GM12878 (cell line): ENCODE data around the gene DMD. TPM values are rescaled to one million over a fixed set of nuclear protein-coding genes. Genes with fewer than 3 reads are reported as not detected.

ENCODE experiments used
- ATAC-seq: fragments of 200-7000 bp; cut with Tn5 transposase; 3 replicates; pipeline ENCODE4 v1.9.1; 2020; ENCODE audit warnings: mild to moderate bottlenecking, moderate library complexity
- BruUV-seq: library from RNA; stranded (reverse); fragments of 400-500 nt; replicated peaks from 2 replicates; lab custom pipeline; 2021; lab: Mats Ljungman, UMichigan
- CTCF ChIA-PET: fragments of 300-600 bp; sonication (Branson Sonifier 250); formaldehyde crosslinking; extraction: SDS; loops from one replicate; lab custom pipeline; 2021; ENCODE audit warnings: inconsistent platforms; lab: Yijun Ruan, JAX
- POLR2A ChIA-PET: fragments of 350-600 bp; formaldehyde crosslinking; extraction: SDS; loops from one replicate; lab custom pipeline; 2021; ENCODE audit warnings: inconsistent platforms; lab: Charles Lee
- RAD21 ChIA-PET: fragments of 300-600 bp; sonication (Branson Sonifier 250); formaldehyde crosslinking; loops from one replicate; lab custom pipeline; 2023; ENCODE audit warnings: antibody characterized with exemption; ENCODE audit not compliant: unreplicated experiment; lab: Charles Lee
- SMC1A ChIA-PET: fragments of 300-600 bp; sonication (Branson Sonifier 250); formaldehyde crosslinking; loops from one replicate; lab custom pipeline; 2023; ENCODE audit not compliant: unreplicated experiment, uncharacterized antibody; lab: Charles Lee
- DNase-seq: peaks from one replicate; pipeline ENCODE4 v3.0.0-alpha.2; 2011; ENCODE audit warnings: low read depth, low spot score
- FAIRE-seq: peaks from 3 replicates; lab custom pipeline; 2011; peaks lifted over from hg19 to GRCh38; lab: Jason Lieb, UNC
- H2AFZ ChIP-seq: 2 replicates; pipeline ENCODE4 v1.6.0; 2011; ENCODE audit warnings: low read depth, low read length, control low read depth; ENCODE audit not compliant: control insufficient read depth
- H3K27ac ChIP-seq: 2 replicates; pipeline ENCODE4 v1.5.1; 2011; ENCODE audit warnings: control low read depth; ENCODE audit not compliant: control insufficient read depth, insufficient read depth
- H3K27me3 ChIP-seq, 2 experiments: replicated peaks in 1 of 2; 2 replicates each; pipeline versions ENCODE4 v1.6.0 to v1.6.1; 2011; ENCODE audit warnings: low read length in 1 of 2; ENCODE audit not compliant: control insufficient read depth in 2 of 2, insufficient read depth in 2 of 2
- H3K36me3 ChIP-seq, 2 experiments: 2 replicates each; pipeline ENCODE4 v1.5.1; 2011; ENCODE audit warnings: low read length in 1 of 2; ENCODE audit not compliant: control insufficient read depth in 2 of 2, insufficient read depth in 2 of 2
- H3K4me1 ChIP-seq: 2 replicates; pipeline ENCODE4 v1.6.1; 2011; ENCODE audit warnings: mild to moderate bottlenecking, low read length, moderate library complexity, mixed read lengths; ENCODE audit not compliant: control insufficient read depth, insufficient read depth
- H3K4me2 ChIP-seq: 2 replicates; pipeline ENCODE4 v1.6.0; 2011; ENCODE audit warnings: control low read depth; ENCODE audit not compliant: control insufficient read depth, insufficient read depth
- H3K4me3 ChIP-seq: fragments of 200-600 bp; sonication (generic); 2 replicates; pipeline ENCODE4 v1.5.1; 2016
- H3K79me2 ChIP-seq: 2 replicates; pipeline ENCODE4 v1.6.0; 2011; ENCODE audit warnings: low read length; ENCODE audit not compliant: control insufficient read depth, insufficient read depth
- H3K9ac ChIP-seq: 2 replicates; pipeline ENCODE4 v1.8.0; 2011; ENCODE audit warnings: low read length, control low read depth, mixed read lengths; ENCODE audit not compliant: control insufficient read depth, insufficient read depth
- H3K9me3 ChIP-seq: replicated peaks from 3 replicates; pipeline ENCODE4 v1.5.1; 2011; ENCODE audit warnings: mild to moderate bottlenecking, low read length; ENCODE audit not compliant: control insufficient read depth, insufficient read depth
- H4K20me1 ChIP-seq: 2 replicates; pipeline ENCODE4 v1.6.0; 2011; ENCODE audit not compliant: control insufficient read depth, insufficient read depth
- BCL11A ChIP-seq: IDR thresholded peaks from 2 replicates; pipeline ENCODE4 v1.6.1; 2011; ENCODE audit warnings: low read depth, low read length
- BHLHE40 ChIP-seq, 2 experiments: fragments of 450-650 bp in 1 of 2; IDR thresholded peaks; 2 replicates each; pipeline ENCODE4 v1.6.1; 2011 to 2017; ENCODE audit warnings: low read depth in 2 of 2, borderline replicate concordance in 1 of 2, improper control_type of control experiment in 1 of 2, low read length in 1 of 2, mild to moderate bottlenecking in 1 of 2
- BRCA1 ChIP-seq: IDR thresholded peaks from 2 replicates; pipeline ENCODE4 v1.6.1; 2011; ENCODE audit warnings: low read depth, low read length, improper control_type of control experiment
- CBFB ChIP-seq: IDR thresholded peaks from 2 replicates; pipeline ENCODE4 v1.6.1; 2016; ENCODE audit warnings: antibody characterized with exemption, low read depth
- IKZF1 ChIP-seq: fragments of 450-650 bp; conservative IDR thresholded peaks from 2 replicates; pipeline ENCODE4 v1.6.1; 2017; ENCODE audit warnings: antibody characterized with exemption, mild to moderate bottlenecking
- MEF2A ChIP-seq: IDR thresholded peaks from 2 replicates; pipeline ENCODE4 v1.6.1; 2011; ENCODE audit warnings: low read depth, mild to moderate bottlenecking, low read length, moderate library complexity; ENCODE audit not compliant: insufficient read depth
- MTA2 ChIP-seq: fragments of 450-650 bp; IDR thresholded peaks from 2 replicates; pipeline ENCODE4 v1.6.1; 2016; ENCODE audit warnings: low read depth, mild to moderate bottlenecking, moderate library complexity
- NBN ChIP-seq: fragments of 450-650 bp; IDR thresholded peaks from 2 replicates; pipeline ENCODE4 v1.6.1; 2016
- PML ChIP-seq: IDR thresholded peaks from 2 replicates; pipeline ENCODE4 v1.6.1; 2012; ENCODE audit warnings: low read length, inconsistent platforms
- POLR2A ChIP-seq: IDR thresholded peaks from 2 replicates; pipeline ENCODE4 v1.6.1; 2011; ENCODE audit warnings: low read depth, mild to moderate bottlenecking, low read length
- RB1 ChIP-seq: fragments of 450-650 bp; formaldehyde crosslinking; IDR thresholded peaks from 2 replicates; pipeline ENCODE4 v1.6.1; 2017; ENCODE audit warnings: mild to moderate bottlenecking, borderline replicate concordance
- SMAD5 ChIP-seq: IDR thresholded peaks from 2 replicates; pipeline ENCODE4 v1.6.1; 2016; ENCODE audit warnings: antibody characterized with exemption, low read depth
- STAT1 ChIP-seq: fragments of 450-650 bp; conservative IDR thresholded peaks from 2 replicates; pipeline ENCODE4 v1.6.1; 2014; ENCODE audit warnings: antibody characterized with exemption, mild to moderate bottlenecking
- SUPT20H ChIP-seq: IDR thresholded peaks from 2 replicates; pipeline ENCODE4 v1.6.1; 2011; ENCODE audit warnings: low read depth, mild to moderate bottlenecking, low read length, moderate library complexity, borderline replicate concordance; ENCODE audit not compliant: control insufficient read depth
- SUZ12 ChIP-seq: fragments of 200-600 bp; sonication (generic); IDR thresholded peaks from one replicate; pipeline ENCODE4 v1.6.1; 2018; ENCODE audit warnings: antibody characterized with exemption, mild to moderate bottlenecking; ENCODE audit not compliant: unreplicated experiment
- ZNF24 ChIP-seq: fragments of 450-650 bp; IDR thresholded peaks from 2 replicates; pipeline ENCODE4 v1.6.1; 2017; ENCODE audit warnings: antibody characterized with exemption, mild to moderate bottlenecking
- ZNF384 ChIP-seq: IDR thresholded peaks from 2 replicates; pipeline ENCODE4 v1.6.1; 2012; ENCODE audit warnings: low read depth, mild to moderate bottlenecking, low read length, improper control_type of control experiment, borderline replicate concordance
- WGBS: methylation state at CpG from one replicate; pipeline ENCODE4 v1.1.6; 2016; ENCODE audit warnings: low lambda C conversion rate; ENCODE audit not compliant: insufficient replicate concordance, insufficient coverage; ENCODE audit errors: missing lambda C conversion rate; 5-methylcytosine and 5-hydroxymethylcytosine counted together
- in situ Hi-C: fragments of 300-500 bp; cut with MboI; formaldehyde crosslinking; loops from 9 replicates; pipeline ENCODE4 v1.14.3; 2018; ENCODE audit warnings: mixed read lengths
- intact Hi-C: fragments of 100-400 bp; cut with micrococcal nuclease; formaldehyde crosslinking; loops from one replicate; pipeline ENCODE4 v1.14.2; 2022; ENCODE audit not compliant: unreplicated experiment
- polyA plus RNA-seq, 11 experiments: library from polyadenylated mRNA; depleted of rRNA in 4 of 11; unstranded in 6 of 11; stranded (reverse) in 5 of 11; fragments of >200 nt; fragmentation: Nextera tagmentation in 4 of 11; fragmentation: Illumina TruSeq in 1 of 11; extraction: Ambion mirVana in 4 of 11; extraction: Trizol in 1 of 11; gene quantifications; 1 replicate in 1 of 11; 2 replicates in 10 of 11; pipeline versions ENCODE4 v1.2.1 to v1.2.3, GENCODE V29; 2011 to 2016; ENCODE audit warnings: inconsistent platforms in 2 of 11, missing spikeins in 2 of 11, low read depth in 1 of 11
- total RNA-seq, 4 experiments: library from RNA; depleted of rRNA in 3 of 4; stranded (reverse); fragments of >200 nt in 3 of 4; fragmentation: Illumina TruSeq in 1 of 4; extraction: Trizol in 1 of 4; gene quantifications; 2 replicates each; pipeline versions ENCODE4 v1.2.1 to v1.2.3, GENCODE V29; 2013 to 2021
- TF ChIP-seq, protein P1 (sequence below): IDR thresholded peaks from 2 replicates; pipeline ENCODE4 v1.6.1; 2011; ENCODE audit warnings: mild to moderate bottlenecking, low read depth, low read length, moderate library complexity; ENCODE audit not compliant: insufficient replicate concordance
- TF ChIP-seq, protein P2 (sequence below): IDR thresholded peaks from 2 replicates; pipeline ENCODE4 v1.6.1; 2012; ENCODE audit warnings: improper control_type of control experiment, low read depth, low read length; ENCODE audit not compliant: insufficient replicate concordance

The DMD gene
- total and polyA plus RNA-seq, 10 of the 15 experiments (the other 5 are each of a cell fraction or from before 2014, with no cell fraction given), result 1.4 to 24.3 (median 4.3) TPM

DNA sequence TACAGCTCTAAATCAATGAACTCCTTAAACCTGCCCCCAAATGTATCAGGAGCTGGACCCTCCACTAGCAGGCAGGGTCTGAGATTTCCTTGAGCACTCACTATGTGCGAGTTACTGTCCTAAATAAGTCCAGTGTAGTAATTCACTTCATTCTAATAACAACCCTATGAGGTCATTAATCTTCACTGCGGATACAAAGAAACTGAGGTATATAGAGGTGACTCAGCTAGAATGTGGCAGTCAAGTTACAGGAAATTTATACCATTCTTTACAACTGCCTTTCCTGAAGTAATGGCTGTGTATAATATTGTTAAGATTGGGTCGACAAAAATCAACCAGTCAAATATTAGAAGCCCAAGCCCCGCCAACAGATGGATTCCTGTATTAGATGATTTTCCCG, 1665.6 kb downstream of the DMD start:
- BruUV-seq, result no TSS peak
- Histone ChIP-seq H3K79me2 (no peaks in the 10 kb centered on the region), H3K4me2 (no peak overlapping the region), H3K9ac (no peak overlapping the region), H3K4me3 (no peak overlapping the region), H3K27me3 (no peaks in the 10 kb centered on the region), H3K36me3 (no peaks in the 10 kb centered on the region), H3K4me1 (no peaks in the 10 kb centered on the region), H3K27ac (no peak overlapping the region), H3K9me3 (no peaks in the 10 kb centered on the region), H4K20me1 (no peaks in the 10 kb centered on the region), H2AFZ (no peak overlapping the region)
- FAIRE-seq (no peak), DNase-seq (no peak), ATAC-seq (no peak)
- TF ChIP-seq NBN (no peak), SUPT20H (no peak), IKZF1 (no peak), STAT1 (no peak), BCL11A (no peak), POLR2A (no peak), BRCA1 (no peak), RB1 (no peak), CBFB (no peak), SMAD5 (no peak), ZNF384 (no peak), MEF2A (no peak), MTA2 (no peak), PML (no peak), BHLHE40 (IDR thresholded peaks at IDR 0.05; ENCODE audit: borderline replicate concordance in 1 of 2, low read depth in 2 of 2, low read length in 1 of 2) (no peak), ZNF24 (no peak), SUZ12 (no peak)
- TF ChIP-seq, protein P1, sequence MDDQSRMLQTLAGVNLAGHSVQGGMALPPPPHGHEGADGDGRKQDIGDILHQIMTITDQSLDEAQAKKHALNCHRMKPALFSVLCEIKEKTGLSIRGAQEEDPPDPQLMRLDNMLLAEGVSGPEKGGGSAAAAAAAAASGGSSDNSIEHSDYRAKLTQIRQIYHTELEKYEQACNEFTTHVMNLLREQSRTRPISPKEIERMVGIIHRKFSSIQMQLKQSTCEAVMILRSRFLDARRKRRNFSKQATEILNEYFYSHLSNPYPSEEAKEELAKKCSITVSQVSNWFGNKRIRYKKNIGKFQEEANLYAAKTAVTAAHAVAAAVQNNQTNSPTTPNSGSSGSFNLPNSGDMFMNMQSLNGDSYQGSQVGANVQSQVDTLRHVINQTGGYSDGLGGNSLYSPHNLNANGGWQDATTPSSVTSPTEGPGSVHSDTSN, result no peak
- TF ChIP-seq, protein P2, sequence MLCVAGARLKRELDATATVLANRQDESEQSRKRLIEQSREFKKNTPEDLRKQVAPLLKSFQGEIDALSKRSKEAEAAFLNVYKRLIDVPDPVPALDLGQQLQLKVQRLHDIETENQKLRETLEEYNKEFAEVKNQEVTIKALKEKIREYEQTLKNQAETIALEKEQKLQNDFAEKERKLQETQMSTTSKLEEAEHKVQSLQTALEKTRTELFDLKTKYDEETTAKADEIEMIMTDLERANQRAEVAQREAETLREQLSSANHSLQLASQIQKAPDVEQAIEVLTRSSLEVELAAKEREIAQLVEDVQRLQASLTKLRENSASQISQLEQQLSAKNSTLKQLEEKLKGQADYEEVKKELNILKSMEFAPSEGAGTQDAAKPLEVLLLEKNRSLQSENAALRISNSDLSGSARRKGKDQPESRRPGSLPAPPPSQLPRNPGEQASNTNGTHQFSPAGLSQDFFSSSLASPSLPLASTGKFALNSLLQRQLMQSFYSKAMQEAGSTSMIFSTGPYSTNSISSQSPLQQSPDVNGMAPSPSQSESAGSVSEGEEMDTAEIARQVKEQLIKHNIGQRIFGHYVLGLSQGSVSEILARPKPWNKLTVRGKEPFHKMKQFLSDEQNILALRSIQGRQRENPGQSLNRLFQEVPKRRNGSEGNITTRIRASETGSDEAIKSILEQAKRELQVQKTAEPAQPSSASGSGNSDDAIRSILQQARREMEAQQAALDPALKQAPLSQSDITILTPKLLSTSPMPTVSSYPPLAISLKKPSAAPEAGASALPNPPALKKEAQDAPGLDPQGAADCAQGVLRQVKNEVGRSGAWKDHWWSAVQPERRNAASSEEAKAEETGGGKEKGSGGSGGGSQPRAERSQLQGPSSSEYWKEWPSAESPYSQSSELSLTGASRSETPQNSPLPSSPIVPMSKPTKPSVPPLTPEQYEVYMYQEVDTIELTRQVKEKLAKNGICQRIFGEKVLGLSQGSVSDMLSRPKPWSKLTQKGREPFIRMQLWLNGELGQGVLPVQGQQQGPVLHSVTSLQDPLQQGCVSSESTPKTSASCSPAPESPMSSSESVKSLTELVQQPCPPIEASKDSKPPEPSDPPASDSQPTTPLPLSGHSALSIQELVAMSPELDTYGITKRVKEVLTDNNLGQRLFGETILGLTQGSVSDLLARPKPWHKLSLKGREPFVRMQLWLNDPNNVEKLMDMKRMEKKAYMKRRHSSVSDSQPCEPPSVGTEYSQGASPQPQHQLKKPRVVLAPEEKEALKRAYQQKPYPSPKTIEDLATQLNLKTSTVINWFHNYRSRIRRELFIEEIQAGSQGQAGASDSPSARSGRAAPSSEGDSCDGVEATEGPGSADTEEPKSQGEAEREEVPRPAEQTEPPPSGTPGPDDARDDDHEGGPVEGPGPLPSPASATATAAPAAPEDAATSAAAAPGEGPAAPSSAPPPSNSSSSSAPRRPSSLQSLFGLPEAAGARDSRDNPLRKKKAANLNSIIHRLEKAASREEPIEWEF, result no peak
- ChIA-PET RAD21 (no interaction called here), POLR2A (no interaction called here), SMC1A (no interaction called here), CTCF (interaction anchor here (0.6 kb wide), 1 partner anchor 24 kb away, joined by 3 read pairs; no protein-coding TSS in a partner anchor)
- in situ Hi-C loops, result no loop called here
- intact Hi-C loops, result no loop called here
- WGBS, result 29% methylated on average over 5 of the region's 5 CpGs
